H1 (cell line): Measurements from ENCODE around the gene ALDH7A1. TPM values are rescaled to one million over a fixed set of nuclear protein-coding genes. Genes with fewer than 3 reads are reported as not detected.

ENCODE experiments used
- CTCF ChIA-PET: fragments of 300-600 bp; sonication (Branson Sonifier 250); formaldehyde crosslinking; loops from one replicate; lab custom pipeline; 2021; ENCODE audit not compliant: partially characterized antibody; lab: Charles Lee
- POLR2A ChIA-PET: fragments of 300-600 bp; sonication (Branson Sonifier 250); formaldehyde crosslinking; loops from one replicate; lab custom pipeline; 2021; ENCODE audit warnings: inconsistent platforms; ENCODE audit not compliant: partially characterized antibody; lab: Charles Lee
- DNase-seq, 2 experiments: peaks; one replicate each; pipeline versions ENCODE4 v3.0.0 to v3.0.0-alpha.2; 2010 to 2022; ENCODE audit warnings: low spot score in 2 of 2, low read depth in 1 of 2, mixed read lengths in 1 of 2
- FAIRE-seq: peaks from 2 replicates; lab custom pipeline; 2011; peaks lifted over from hg19 to GRCh38; lab: Jason Lieb, UNC
- H2AFZ ChIP-seq: 2 replicates; pipeline ENCODE4 v1.8.1; 2012; ENCODE audit warnings: low read length, inconsistent platforms
- H2AK5ac ChIP-seq: 2 replicates; pipeline ENCODE4 v1.6.1; 2013; ENCODE audit warnings: low read depth, low read length
- H2BK120ac ChIP-seq: replicated peaks from 2 replicates; pipeline ENCODE3; 2013; ENCODE audit warnings: low read depth, low read length, inconsistent platforms
- H2BK12ac ChIP-seq: 2 replicates; pipeline ENCODE4 v1.6.1; 2013; ENCODE audit warnings: low read depth, low read length
- H2BK15ac ChIP-seq: 2 replicates; pipeline ENCODE4 v1.6.1; 2013; ENCODE audit warnings: low read length
- H2BK20ac ChIP-seq: 2 replicates; pipeline ENCODE4 v1.6.1; 2013; ENCODE audit warnings: low read length
- H2BK5ac ChIP-seq: 2 replicates; pipeline ENCODE4 v1.6.1; 2013; ENCODE audit warnings: low read depth, low read length
- H3K14ac ChIP-seq: 2 replicates; pipeline ENCODE4 v1.6.1; 2013; ENCODE audit warnings: inconsistent platforms; ENCODE audit not compliant: insufficient read length
- H3K18ac ChIP-seq: 2 replicates; pipeline ENCODE4 v1.6.1; 2013; ENCODE audit warnings: low read length; ENCODE audit errors: extremely low read depth
- H3K23ac ChIP-seq: 2 replicates; pipeline ENCODE4 v1.6.1; 2013; ENCODE audit warnings: inconsistent platforms; ENCODE audit not compliant: insufficient read length
- H3K23me2 ChIP-seq: 2 replicates; pipeline ENCODE4 v1.6.1; 2013; ENCODE audit warnings: low read depth, low read length
- H3K27ac ChIP-seq: 2 replicates; pipeline ENCODE4 v1.6.1; 2011; ENCODE audit warnings: low read depth, low read length, inconsistent platforms
- H3K27me3 ChIP-seq, 4 experiments: replicated peaks in 1 of 4; 1 replicate in 1 of 4; 2 replicates in 3 of 4; pipeline versions ENCODE4 v1.6.1 to v1.8.1; 2011 to 2013; ENCODE audit warnings: low read length in 3 of 4, mild to moderate bottlenecking in 3 of 4, inconsistent platforms in 2 of 4, mixed read lengths in 2 of 4, moderate library complexity in 1 of 4; ENCODE audit not compliant: control insufficient read depth in 3 of 4, insufficient read depth in 3 of 4; ENCODE audit errors: extremely low read depth in 1 of 4
- H3K36me3 ChIP-seq, 4 experiments: 2 replicates each; pipeline versions ENCODE4 v1.6.1 to v1.8.1; 2011 to 2013; ENCODE audit warnings: mild to moderate bottlenecking in 4 of 4, low read length in 3 of 4, moderate library complexity in 2 of 4, control low read depth in 1 of 4, inconsistent platforms in 1 of 4; ENCODE audit not compliant: insufficient read depth in 4 of 4, control insufficient read depth in 2 of 4
- H3K4ac ChIP-seq: replicated peaks from 2 replicates; pipeline ENCODE3; 2013; ENCODE audit warnings: low read length, low read depth, mixed read lengths, inconsistent platforms; ENCODE audit not compliant: insufficient read length
- H3K4me1 ChIP-seq, 4 experiments: replicated peaks in 1 of 4; 1 replicate in 1 of 4; 2 replicates in 3 of 4; pipeline versions ENCODE4 v1.6.1 to v1.8.1; 2011 to 2013; ENCODE audit warnings: low read length in 3 of 4, inconsistent platforms in 2 of 4, mixed read lengths in 1 of 4; ENCODE audit not compliant: insufficient read depth in 4 of 4, control insufficient read depth in 3 of 4
- H3K4me2 ChIP-seq, 2 experiments: 2 replicates each; pipeline versions ENCODE4 v1.6.1 to v1.8.1; 2011 to 2013; ENCODE audit warnings: low read depth in 2 of 2, low read length in 2 of 2, control low read depth in 1 of 2, inconsistent platforms in 1 of 2, mild to moderate bottlenecking in 1 of 2; ENCODE audit not compliant: insufficient read depth in 1 of 2
- H3K4me3 ChIP-seq, 4 experiments: fragments of 200-600, 300-600 bp in 1 of 4; sonication (generic), shearing (Covaris generic), sonication (Bioruptor Twin) in 1 of 4; 2 replicates each; pipeline versions ENCODE4 v1.5.1 to v1.8.1; 2011 to 2016; ENCODE audit warnings: low read length in 4 of 4, low read depth in 3 of 4, control low read depth in 2 of 4, inconsistent platforms in 2 of 4, mild to moderate bottlenecking in 2 of 4, mixed read lengths in 1 of 4, moderate library complexity in 1 of 4; ENCODE audit not compliant: insufficient read depth in 2 of 4; ENCODE audit errors: extremely low read depth in 1 of 4
- H3K56ac ChIP-seq: replicated peaks from 2 replicates; pipeline ENCODE3; 2013; ENCODE audit warnings: low read depth, mild to moderate bottlenecking, mixed read lengths, low read length, inconsistent platforms; ENCODE audit not compliant: insufficient read length
- H3K79me1 ChIP-seq: 2 replicates; pipeline ENCODE4 v1.6.1; 2013; ENCODE audit warnings: low read depth, low read length, control low read depth
- H3K79me2 ChIP-seq, 2 experiments: 2 replicates each; pipeline versions ENCODE4 v1.6.1 to v1.8.1; 2012 to 2013; ENCODE audit warnings: low read length in 2 of 2, mild to moderate bottlenecking in 2 of 2, inconsistent platforms in 1 of 2; ENCODE audit not compliant: insufficient read depth in 2 of 2, control insufficient read depth in 1 of 2
- H3K9ac ChIP-seq, 4 experiments: replicated peaks in 1 of 4; 1 replicate in 1 of 4; 2 replicates in 3 of 4; pipeline versions ENCODE4 v1.6.1 to v1.8.1; 2011 to 2013; ENCODE audit warnings: low read depth in 3 of 4, low read length in 3 of 4, control low read depth in 2 of 4, mild to moderate bottlenecking in 2 of 4, moderate library complexity in 2 of 4, inconsistent platforms in 1 of 4; ENCODE audit errors: extremely low read depth in 1 of 4
- H3K9me3 ChIP-seq, 2 experiments: 2 replicates each; pipeline versions ENCODE4 v1.6.1 to v1.8.1; 2012 to 2013; ENCODE audit warnings: mild to moderate bottlenecking in 2 of 2, moderate library complexity in 2 of 2, control low read depth in 1 of 2, inconsistent platforms in 1 of 2, low read depth in 1 of 2, low read length in 1 of 2, mixed read lengths in 1 of 2; ENCODE audit not compliant: insufficient read depth in 2 of 2
- H4K20me1 ChIP-seq, 2 experiments: replicated peaks in 1 of 2; 2 replicates each; pipeline versions ENCODE3 to v1.8.1; 2011 to 2013; ENCODE audit warnings: inconsistent platforms in 2 of 2, low read length in 2 of 2, mild to moderate bottlenecking in 1 of 2; ENCODE audit not compliant: insufficient read depth in 2 of 2, control insufficient read depth in 1 of 2
- H4K5ac ChIP-seq: 2 replicates; pipeline ENCODE4 v1.6.1; 2013; ENCODE audit warnings: low read length, low read depth, mixed read lengths, inconsistent platforms; ENCODE audit not compliant: insufficient read length
- H4K8ac ChIP-seq: 2 replicates; pipeline ENCODE4 v1.8.0; 2013; ENCODE audit warnings: mild to moderate bottlenecking, moderate library complexity, low read length, inconsistent platforms; ENCODE audit not compliant: insufficient read depth; ENCODE audit errors: extremely low read depth
- H4K91ac ChIP-seq: replicated peaks from 2 replicates; pipeline ENCODE3; 2013; ENCODE audit warnings: low read length, mixed read lengths, inconsistent platforms; ENCODE audit not compliant: insufficient read length
- BACH1 ChIP-seq: IDR thresholded peaks from 2 replicates; pipeline ENCODE4 v1.6.1; 2012; ENCODE audit warnings: low read length, improper control_type of control experiment
- BCL11A ChIP-seq, 2 experiments: IDR thresholded peaks; one replicate each; pipeline ENCODE4 v1.6.1; 2011; ENCODE audit warnings: low read depth in 2 of 2, low read length in 2 of 2, mild to moderate bottlenecking in 2 of 2
- FOSL1 ChIP-seq: IDR thresholded peaks from 2 replicates; pipeline ENCODE4 v1.6.1; 2011; ENCODE audit warnings: mild to moderate bottlenecking, low read depth, low read length, moderate library complexity; ENCODE audit not compliant: insufficient read depth
- KDM5A ChIP-seq: fragments of 200-600 bp; IDR thresholded peaks from 2 replicates; pipeline ENCODE4 v1.7.1; 2012; ENCODE audit warnings: mild to moderate bottlenecking, low read length, inconsistent platforms, mixed read lengths
- SAP30 ChIP-seq: fragments of 300-600 bp; sonication (generic); IDR thresholded peaks from 2 replicates; pipeline ENCODE4 v1.7.1; 2012; ENCODE audit warnings: low read length, moderate library complexity, mild to moderate bottlenecking, inconsistent platforms; ENCODE audit not compliant: insufficient read depth, insufficient replicate concordance
- WGBS, 2 experiments: shearing (Covaris generic) in 1 of 2; methylation state at CpG; one replicate each; pipeline versions ENCODE4 v1.1.6 to v1.1.7; 2013 to 2015; ENCODE audit warnings: low lambda C conversion rate in 2 of 2, mixed read lengths in 2 of 2, inconsistent platforms in 1 of 2, low coverage in 1 of 2, missing lambda C conversion rate in 1 of 2; ENCODE audit not compliant: insufficient replicate concordance in 2 of 2, insufficient coverage in 1 of 2, insufficient read length in 1 of 2; ENCODE audit errors: extremely low coverage in 1 of 2, missing lambda C conversion rate in 1 of 2; 5-methylcytosine and 5-hydroxymethylcytosine counted together
- polyA plus RNA-seq, 7 experiments: library from polyadenylated mRNA; depleted of rRNA in 3 of 7; stranded (reverse) in 5 of 7; unstranded in 2 of 7; fragments of >200 nt in 5 of 7; fragments of 200-250 nt in 2 of 7; gene quantifications; 1 replicate in 5 of 7; 2 replicates in 1 of 7; 4 replicates in 1 of 7; pipeline versions ENCODE4 v1.2.1 to v1.2.3, GENCODE V29; 2011 to 2013; ENCODE audit warnings: missing spikeins in 2 of 7, mixed read lengths in 2 of 7
- total RNA-seq: library from RNA; stranded (reverse); fragmentation: NEBNext Ultra II Directional; extraction: Animal tissue kit (Norgen Biotek cat#: 25700); gene quantifications from 2 replicates; pipeline ENCODE4 v1.2.1, GENCODE V29; 2021

ALDH7A1 gene
- total and polyA plus RNA-seq, 2 of the 8 experiments (the other 6 are each of a cell fraction or from before 2014, with no cell fraction given) = 99.6 to 225 TPM

DNA sequence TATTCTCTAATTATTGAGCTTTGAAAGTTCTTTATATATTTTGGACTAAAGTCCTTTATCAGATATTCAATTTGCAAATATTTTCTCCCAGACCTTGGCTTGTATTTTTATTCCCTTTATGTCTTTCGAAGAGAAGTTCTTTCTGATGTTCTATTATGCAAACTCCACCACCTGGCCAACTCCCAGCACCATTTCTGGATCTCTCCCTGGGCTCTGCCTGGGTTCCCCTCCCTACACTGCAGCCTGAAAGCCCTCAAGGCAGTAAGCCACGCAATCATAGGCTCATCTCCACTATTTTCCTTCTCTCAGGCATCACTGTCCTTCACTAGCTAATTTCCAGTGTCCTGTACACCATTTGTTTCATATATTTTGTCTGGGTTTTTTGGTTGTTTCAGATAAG, 95.7 kb downstream of the ALDH7A1 start:
- H2BK12ac ChIP-seq = no peak overlapping the region
- H3K79me2 ChIP-seq = no peaks in the 10 kb centered on the region
- no peak overlapping the region for H4K91ac ChIP-seq
- no peak overlapping the region for H2BK20ac ChIP-seq
- no peaks in the 10 kb centered on the region for H3K9me3 ChIP-seq
- no peak for DNase-seq
- CTCF ChIA-PET = interaction anchor here (0.7 to 4.1 kb wide), 34 partner anchors 9 to 994 kb away, joined by 3 to 87 read pairs (median 6); partner anchors contain the start of gene GRAMD2B
- no peaks in the 10 kb centered on the region for H3K79me1 ChIP-seq
- no peak overlapping the region for H3K9ac ChIP-seq
- no peak overlapping the region for H2AK5ac ChIP-seq
- FAIRE-seq = no peak
- no peak overlapping the region for H3K56ac ChIP-seq
- no peak overlapping the region for H3K4me3 ChIP-seq
- H3K4me2 ChIP-seq = no peak overlapping the region
- H3K4me1 ChIP-seq = no peaks in the 10 kb centered on the region; a peak in 1 of 7 replicates
- no peaks in the 10 kb centered on the region for H4K20me1 ChIP-seq
- no peak overlapping the region for H2AFZ ChIP-seq
- H3K36me3 ChIP-seq = peaks cover 0 to 3% (median 0%) of the 10 kb centered on the region in 4 experiments; a peak in 2 of 8 replicates
- no peaks in the 10 kb centered on the region for H3K27me3 ChIP-seq
- no peak overlapping the region for H3K18ac ChIP-seq
- H2BK5ac ChIP-seq = no peak overlapping the region
- 91% methylated on average over 2 of the region's 2 CpGs; no CpG with 5 or more reads in 1 of the 2 experiments for WGBS, 2 experiments
- H4K8ac ChIP-seq = no peak overlapping the region
- POLR2A ChIA-PET = interaction anchor here (1.5 kb wide), 1 partner anchor 44 kb away, joined by 3 read pairs; no protein-coding TSS in a partner anchor
- no peaks in the 10 kb centered on the region for H3K23me2 ChIP-seq
- H4K5ac ChIP-seq = no peak overlapping the region
- no peak for TF ChIP-seq FOSL1
- TF ChIP-seq BACH1 = no peak
- TF ChIP-seq SAP30 = no peak
- no peak for TF ChIP-seq KDM5A
- TF ChIP-seq BCL11A (IDR thresholded peaks at IDR 0.05; ENCODE audit: low read depth in 2 of 2, low read length in 2 of 2) = no peak
- H3K27ac ChIP-seq = no peak overlapping the region
- H2BK120ac ChIP-seq = no peak overlapping the region
- H3K14ac ChIP-seq = no peak overlapping the region
- H3K4ac ChIP-seq = no peak overlapping the region
- H2BK15ac ChIP-seq = no peak overlapping the region
- no peak overlapping the region for H3K23ac ChIP-seq
